ENCODE measurements around the gene CMSS1.

GRCh38 chr3:100100425-100100824 lies 282.8 kb downstream of the CMSS1 start:
- no peak for TF ChIP-seq CTCF (CRISPR knock-in tag; IDR thresholded peaks at IDR 0.05)
- no peak for TF ChIP-seq FOXJ3 (CRISPR knock-in tag; IDR thresholded peaks at IDR 0.05; ENCODE audit: borderline replicate concordance)
- no peak for TF ChIP-seq EP300 (IDR thresholded peaks at IDR 0.05; ENCODE audit: low read depth in 2 of 2, low read length in 2 of 2)
- TF ChIP-seq EP300 (CRISPR knock-in tag; IDR thresholded peaks at IDR 0.05; ENCODE audit: borderline replicate concordance), result no peak

All from HepG2 (cell line).